Muscle of back (tissue), 11 donors: ENCODE measurements around the gene FGF8. TPM values are rescaled to one million over a fixed set of nuclear protein-coding genes. Genes with fewer than 3 reads are reported as not detected.

Experiments used
- DNase-seq, 3 donors: peaks; one replicate each; pipeline versions ENCODE4 v3.0.0 to v3.0.0-alpha.2; 2013
- polyA plus RNA-seq, 10 donors: library from polyadenylated mRNA; unstranded; fragments of 120-200 nt; gene quantifications; one replicate each; pipeline ENCODE4 v1.2.1, GENCODE V29; 2013; ENCODE audit not compliant: insufficient read length in 10 of 10

Gene FGF8
- polyA plus RNA-seq, 10 donors = 0.18 to 0.74 (median 0.39) TPM; not detected in 3

GRCh38 chr10:101782811-101783735 lies 7.2 kb upstream of the FGF8 start, which contains the start of gene NPM3:
TSS of gene NPM3 (minus strand) at chr10:101783446. CDS start at chr10:101783390, 56 bp downstream.
- peak; percentile 75 to 95 (median 88) for DNase-seq

GRCh38 chr10:101781984-101782810 lies 6.3 kb upstream of the FGF8 start:
- DNase-seq = no peak

GRCh38 chr10:101781655-101781983 lies 5.7 kb upstream of the FGF8 start:
- DNase-seq = no peak

GRCh38 chr10:101780818-101781654 lies 5.1 kb upstream of the FGF8 start:
- DNase-seq = peak; percentile 31 to 56 (median 46)

GRCh38 chr10:101780187-101780817 lies 4.4 kb upstream of the FGF8 start:
- DNase-seq = no peak

- DNase-seq = peak; percentile 42 to 83 (median 62)
Observed at GRCh38 chr10:101779544-101780186, 3.8 kb upstream of the FGF8 start.

GRCh38 chr10:101778781-101779543 lies 3.0 kb upstream of the FGF8 start:
- DNase-seq = peak in 1 of 3 donors; percentile 63

GRCh38 chr10:101778151-101778780 lies 2.4 kb upstream of the FGF8 start:
- no peak for DNase-seq

- DNase-seq = no peak
Observed at GRCh38 chr10:101777619-101778145, 1.8 kb upstream of the FGF8 start.

- DNase-seq = no peak
Observed at GRCh38 chr10:101776161-101776817, 375 bp upstream of the FGF8 start.

- DNase-seq = no peak
Observed at GRCh38 chr10:101774589-101775272, 1.2 kb downstream of the FGF8 start.

GRCh38 chr10:101773923-101774588 lies 1.9 kb downstream of the FGF8 start:
- peak in 1 of 3 donors; percentile 43 for DNase-seq

- peak in 1 of 3 donors; percentile 39 for DNase-seq
Observed at GRCh38 chr10:101772895-101773761, 2.8 kb downstream of the FGF8 start.

GRCh38 chr10:101772017-101772894 lies 3.7 kb downstream of the FGF8 start:
- no peak for DNase-seq

- no peak for DNase-seq
Observed at GRCh38 chr10:101771380-101771779, 4.5 kb downstream of the FGF8 start.
